T-cell (primary cell): ENCODE measurements around the gene NLRP6. TPM values are rescaled to one million over a fixed set of nuclear protein-coding genes. Genes with fewer than 3 reads are reported as not detected.

Experiments used
- ATAC-seq, 4 experiments: fragments of 200-7000 bp in 3 of 4; fragments of 150-1000 bp in 1 of 4; cut with Tn5 transposase; replicated peaks in 1 of 4; 1 replicate in 3 of 4; 2 replicates in 1 of 4; pipeline ENCODE4 v1.10.0; 2021; ENCODE audit warnings: moderate library complexity in 3 of 4, mild to moderate bottlenecking in 2 of 4, moderate number of reproducible peaks in 1 of 4
- CTCF ChIA-PET, 2 donors: fragments of 300-600 bp; sonication (Branson Sonifier 250); formaldehyde crosslinking; loops; one replicate each; lab custom pipeline; 2022; ENCODE audit warnings: antibody characterized with exemption in 2 of 2; lab: Charles Lee
- POLR2A ChIA-PET, 2 donors: fragments of 300-600 bp; sonication (Branson Sonifier 250); formaldehyde crosslinking; loops; one replicate each; lab custom pipeline; 2022; ENCODE audit warnings: antibody characterized with exemption in 2 of 2; lab: Charles Lee
- DNase-seq, 35 experiments: peaks; one replicate each; pipeline versions ENCODE4 v3.0.0 to v3.0.0-alpha.2; 2013 to 2023
- H3K27ac ChIP-seq: one replicate; pipeline ENCODE4 v1.5.1; 2013; ENCODE audit warnings: low read length
- H3K27me3 ChIP-seq, 2 experiments: replicated peaks in 1 of 2; 1 replicate in 1 of 2; 2 replicates in 1 of 2; pipeline versions ENCODE4 v1.6.1 to v1.7.0; 2013; ENCODE audit warnings: low read length in 1 of 2, mixed read lengths in 1 of 2; ENCODE audit not compliant: control insufficient read depth in 2 of 2, insufficient read depth in 2 of 2; ENCODE audit errors: extremely low read depth in 1 of 2
- H3K36me3 ChIP-seq, 2 donors: 1 replicate in 1 of 2; 2 replicates in 1 of 2; pipeline versions ENCODE4 v1.6.1 to v1.7.0; 2013; ENCODE audit warnings: low read length in 1 of 2; ENCODE audit not compliant: control insufficient read depth in 2 of 2, insufficient read depth in 1 of 2; ENCODE audit errors: extremely low read depth in 1 of 2
- H3K4me1 ChIP-seq, 2 experiments: 1 replicate in 1 of 2; 2 replicates in 1 of 2; pipeline versions ENCODE4 v1.6.1 to v1.7.0; 2013; ENCODE audit warnings: low read length in 2 of 2, mixed read lengths in 1 of 2; ENCODE audit not compliant: insufficient read depth in 2 of 2, control insufficient read depth in 1 of 2; ENCODE audit errors: extremely low read depth in 1 of 2
- H3K4me3 ChIP-seq, 2 donors: 1 replicate in 1 of 2; 2 replicates in 1 of 2; pipeline versions ENCODE4 v1.5.1 to v1.7.0; 2013; ENCODE audit warnings: mild to moderate bottlenecking in 2 of 2, low read length in 1 of 2, moderate library complexity in 1 of 2; ENCODE audit not compliant: control insufficient read depth in 1 of 2; ENCODE audit errors: extremely low read depth in 1 of 2
- H3K9me3 ChIP-seq: 2 replicates; pipeline ENCODE4 v1.7.0; 2013
- H3K27ac Mint-ChIP-seq, 2 donors: one replicate each; pipeline ENCODE4 v1.8.0; 2020 to 2021; ENCODE audit warnings: mild to moderate bottlenecking in 2 of 2, mixed read lengths in 2 of 2
- H3K27me3 Mint-ChIP-seq, 2 donors: one replicate each; pipeline ENCODE4 v1.8.0; 2021 to 2022; ENCODE audit warnings: mixed read lengths in 2 of 2
- H3K36me3 Mint-ChIP-seq: one replicate; pipeline ENCODE4 v1.8.0; 2021; ENCODE audit warnings: mixed read lengths
- H3K4me1 Mint-ChIP-seq, 3 donors: one replicate each; pipeline ENCODE4 v1.8.0; 2020 to 2022; ENCODE audit warnings: mixed read lengths in 3 of 3, mild to moderate bottlenecking in 1 of 3
- H3K4me3 Mint-ChIP-seq, 3 donors: one replicate each; pipeline ENCODE4 v1.8.0; 2020 to 2022; ENCODE audit warnings: mild to moderate bottlenecking in 3 of 3, mixed read lengths in 3 of 3, moderate library complexity in 3 of 3
- H3K9me3 Mint-ChIP-seq, 3 donors: one replicate each; pipeline ENCODE4 v1.8.0; 2020 to 2022; ENCODE audit warnings: mixed read lengths in 3 of 3
- WGBS: methylation state at CpG from one replicate; pipeline ENCODE4 v1.1.5; 2013; ENCODE audit warnings: missing lambda C conversion rate; ENCODE audit not compliant: insufficient coverage; 5-methylcytosine and 5-hydroxymethylcytosine counted together
- total RNA-seq, 35 experiments: library from RNA in 6 of 35; stranded (reverse) in 6 of 35; fragments of 120-200 nt in 1 of 35; gene quantifications; one replicate each; pipeline versions ENCODE4 v1.2.1 to v1.2.4 and lab custom pipeline; 2013 to 2026

Gene NLRP6
- total RNA-seq, 5 donors from 2014 or later (not counting 1 experiment from before 2014, with no cell fraction given): 6.7 to 27.7 (median 20.9) TPM

GRCh38 chr11:244376-244775, 33.8 kb upstream of the NLRP6 start:
- Mint-ChIP-seq H3K27ac (peak overlapping the region in 1 of 2 donors; percentile 17), H3K27me3 (no peaks in the 10 kb centered on the region), H3K36me3 (peaks cover 67% of the 10 kb centered on the region), H3K9me3 (no peaks in the 10 kb centered on the region), H3K4me3 (no peak overlapping the region), H3K4me1 (peaks cover 23 to 34% (median 30%) of the 10 kb centered on the region in 3 donors)
- no peak overlapping the region for H3K27ac ChIP-seq
- DNase-seq: no peak
- peaks cover 5 to 84% of the 10 kb centered on the region in 2 donors for H3K36me3 ChIP-seq
- H3K4me1 ChIP-seq: no peaks in the 10 kb centered on the region
- CTCF ChIA-PET: no interaction called here
- H3K4me3 ChIP-seq: no peak overlapping the region
- no peaks in the 10 kb centered on the region for H3K9me3 ChIP-seq
- no peaks in the 10 kb centered on the region for H3K27me3 ChIP-seq
- ATAC-seq: no peak
- POLR2A ChIA-PET: interaction anchor here in 1 of 2 donors (0.5 kb wide), 1 partner anchor 14 kb away, joined by 3 read pairs; no protein-coding TSS in a partner anchor
- no CpG with 5 or more reads among the region's 2 CpGs for WGBS

- Mint-ChIP-seq H3K9me3 (no peaks in the 10 kb centered on the region), H3K4me3 (no peak overlapping the region), H3K36me3 (peaks cover 70% of the 10 kb centered on the region), H3K27me3 (no peaks in the 10 kb centered on the region), H3K27ac (peak overlapping the region in 1 of 2 donors; percentile 53), H3K4me1 (peaks cover 13 to 18% (median 14%) of the 10 kb centered on the region in 3 donors)
- no peak overlapping the region for H3K4me3 ChIP-seq
- WGBS: 79% methylated on average over 5 of the region's 8 CpGs
- peaks cover 5 to 96% of the 10 kb centered on the region in 2 donors for H3K36me3 ChIP-seq
- peaks cover 2 to 6% of the 10 kb centered on the region in 2 experiments for H3K4me1 ChIP-seq
- ATAC-seq: no peak
- no peak overlapping the region for H3K27ac ChIP-seq
- CTCF ChIA-PET: no interaction called here
- no peaks in the 10 kb centered on the region for H3K27me3 ChIP-seq
- DNase-seq: no peak
- H3K9me3 ChIP-seq: no peaks in the 10 kb centered on the region
- POLR2A ChIA-PET: interaction anchor here in 1 of 2 donors (0.9 kb wide), 1 partner anchor 12 kb away, joined by 4 read pairs; no protein-coding TSS in a partner anchor
Measured at GRCh38 chr11:249062-249461, 29.1 kb upstream of the NLRP6 start.

GRCh38 chr11:250274-250673, 27.9 kb upstream of the NLRP6 start:
- peaks cover 5 to 83% of the 10 kb centered on the region in 2 donors for H3K36me3 ChIP-seq
- no peaks in the 10 kb centered on the region for H3K27me3 ChIP-seq
- 100% methylated on average over 3 of the region's 5 CpGs for WGBS
- H3K4me3 Mint-ChIP-seq: no peak overlapping the region
- no peak overlapping the region for H3K27ac ChIP-seq
- H3K4me3 ChIP-seq: no peak overlapping the region
- no peak for DNase-seq
- ChIA-PET POLR2A (interaction anchor here in 1 of 2 donors (0.6 to 1.1 kb wide), 2 partner anchors 13 to 27 kb away, joined by 3 to 5 read pairs; partner anchors contain the start of gene PSMD13), CTCF (interaction anchor here (0.6 to 2.8 kb wide), 27 partner anchors 10 to 266 kb away, joined by 3 to 23 read pairs (median 5); partner anchors contain the start of genes BET1L (in 1 of the 2) and PGGHG (in 1 of the 2))
- H3K4me1 ChIP-seq: peaks cover 2 to 6% of the 10 kb centered on the region in 2 experiments
- no peaks in the 10 kb centered on the region for H3K9me3 ChIP-seq
- no peaks in the 10 kb centered on the region for H3K9me3 Mint-ChIP-seq
- H3K36me3 Mint-ChIP-seq: peaks cover 64% of the 10 kb centered on the region
- H3K27me3 Mint-ChIP-seq: no peaks in the 10 kb centered on the region
- peaks cover 11 to 16% (median 11%) of the 10 kb centered on the region in 3 donors for H3K4me1 Mint-ChIP-seq
- peak overlapping the region; percentile 37 to 88 for H3K27ac Mint-ChIP-seq
- peak in 2 of 4 experiments; percentile 8 to 31 for ATAC-seq

GRCh38 chr11:250740-251299, 27.4 kb upstream of the NLRP6 start:
- WGBS: 87% methylated on average over 6 of the region's 10 CpGs
- POLR2A ChIA-PET: interaction anchor here (0.6 to 1.1 kb wide), 3 partner anchors 13 to 27 kb away, joined by 3 to 6 read pairs (median 5); partner anchors contain the start of gene PSMD13 (in 1 of the 2)
- peaks cover 58% of the 10 kb centered on the region for H3K36me3 Mint-ChIP-seq

GRCh38 chr11:251550-251949, 26.7 kb upstream of the NLRP6 start:
- peak in 1 of 4 experiments; percentile 16 for ATAC-seq
- no peak overlapping the region for H3K4me3 Mint-ChIP-seq
- POLR2A ChIA-PET: interaction anchor here (0.6 to 1.1 kb wide), 3 partner anchors 14 to 50 kb away, joined by 3 to 6 read pairs (median 5); partner anchors contain the start of gene PSMD13 (in 1 of the 2)

More at GRCh38 chr11:250740-251299, 27.4 kb upstream of the NLRP6 start:
- DNase-seq: peak; percentile 70 to 89 (median 80)
- peaks cover 2 to 6% of the 10 kb centered on the region in 2 experiments for H3K4me1 ChIP-seq
- no peaks in the 10 kb centered on the region for H3K27me3 ChIP-seq
- Mint-ChIP-seq H3K27ac (peak overlapping the region; percentile 37 to 88), H3K27me3 (no peaks in the 10 kb centered on the region), H3K4me3 (no peak overlapping the region), H3K4me1 (peaks cover 10 to 15% (median 11%) of the 10 kb centered on the region in 3 donors), H3K9me3 (no peaks in the 10 kb centered on the region)
- peak; percentile 91 to 99 (median 96) for ATAC-seq
- CTCF ChIA-PET: interaction anchor here (0.6 to 2.8 kb wide), 33 partner anchors 9 to 200 kb away, joined by 3 to 23 read pairs (median 5); partner anchors contain the start of genes BET1L (in 1 of the 2), IFITM5 (in 1 of the 2) and PGGHG (in 1 of the 2)
- H3K9me3 ChIP-seq: no peaks in the 10 kb centered on the region
- peaks cover 5 to 78% of the 10 kb centered on the region in 2 donors for H3K36me3 ChIP-seq
- H3K4me3 ChIP-seq: no peak overlapping the region
- no peak overlapping the region for H3K27ac ChIP-seq

GRCh38 chr11:252666-253065, 25.5 kb upstream of the NLRP6 start:
- Mint-ChIP-seq H3K27ac (peak overlapping the region in 1 of 2 donors; percentile 11), H3K27me3 (no peaks in the 10 kb centered on the region), H3K4me3 (no peak overlapping the region), H3K4me1 (peaks cover 10 to 13% (median 11%) of the 10 kb centered on the region in 3 donors), H3K9me3 (no peaks in the 10 kb centered on the region), H3K36me3 (peaks cover 44% of the 10 kb centered on the region)
- Histone ChIP-seq H3K4me3 (no peak overlapping the region), H3K36me3 (peaks cover 5 to 61% of the 10 kb centered on the region in 2 donors), H3K27ac (no peak overlapping the region), H3K4me1 (peaks cover 2 to 6% of the 10 kb centered on the region in 2 experiments), H3K9me3 (no peaks in the 10 kb centered on the region), H3K27me3 (peaks cover 0 to 2% of the 10 kb centered on the region in 2 experiments)
- DNase-seq: no peak
- CTCF ChIA-PET: interaction anchor here in 1 of 2 donors (1.0 to 2.8 kb wide), 4 partner anchors 14 to 60 kb away, joined by 3 to 23 read pairs (median 6); no protein-coding TSS in a partner anchor
- no peak for ATAC-seq
- 100% methylated on average over 2 of the region's 8 CpGs for WGBS
- POLR2A ChIA-PET: no interaction called here

More at GRCh38 chr11:251550-251949, 26.7 kb upstream of the NLRP6 start:
- peak in 1 of 35 experiments; percentile 21 for DNase-seq
- H3K27ac Mint-ChIP-seq: peak overlapping the region; percentile 16 to 58
- 94% methylated on average over 5 of the region's 10 CpGs for WGBS
- Histone ChIP-seq H3K9me3 (no peaks in the 10 kb centered on the region), H3K4me1 (peaks cover 2 to 6% of the 10 kb centered on the region in 2 experiments), H3K4me3 (no peak overlapping the region), H3K36me3 (peaks cover 5 to 71% of the 10 kb centered on the region in 2 donors), H3K27me3 (no peaks in the 10 kb centered on the region), H3K27ac (no peak overlapping the region)
- H3K36me3 Mint-ChIP-seq: peaks cover 53% of the 10 kb centered on the region
- H3K9me3 Mint-ChIP-seq: no peaks in the 10 kb centered on the region
- CTCF ChIA-PET: interaction anchor here (0.7 to 2.8 kb wide), 24 partner anchors 10 to 199 kb away, joined by 3 to 23 read pairs (median 6); partner anchors contain the start of gene PGGHG (in 1 of the 2)
- H3K27me3 Mint-ChIP-seq: no peaks in the 10 kb centered on the region
- peaks cover 10 to 15% (median 11%) of the 10 kb centered on the region in 3 donors for H3K4me1 Mint-ChIP-seq
